ENCODE results near the gene LYZL1.

DNA sequence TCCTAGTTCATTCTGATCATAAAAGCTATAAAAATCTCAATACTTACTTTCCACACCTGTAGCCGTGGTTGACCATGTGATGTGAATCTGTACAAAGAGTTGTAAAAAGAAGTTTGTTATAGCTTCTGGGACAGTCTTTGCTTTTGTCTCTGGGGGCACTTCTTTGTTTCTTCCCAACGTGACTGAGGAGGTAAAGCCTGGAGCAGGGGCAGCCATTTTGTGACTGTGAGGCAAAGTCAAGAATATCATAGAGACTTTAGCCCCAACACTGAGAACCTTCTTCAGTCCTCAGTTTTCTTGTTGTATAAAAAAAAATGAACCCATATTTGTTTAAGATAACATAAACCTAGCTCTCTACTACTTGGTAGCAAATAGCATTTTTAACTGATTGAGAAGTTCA is 29.4 kb upstream of the LYZL1 start:
- TF ChIP-seq, protein P1, sequence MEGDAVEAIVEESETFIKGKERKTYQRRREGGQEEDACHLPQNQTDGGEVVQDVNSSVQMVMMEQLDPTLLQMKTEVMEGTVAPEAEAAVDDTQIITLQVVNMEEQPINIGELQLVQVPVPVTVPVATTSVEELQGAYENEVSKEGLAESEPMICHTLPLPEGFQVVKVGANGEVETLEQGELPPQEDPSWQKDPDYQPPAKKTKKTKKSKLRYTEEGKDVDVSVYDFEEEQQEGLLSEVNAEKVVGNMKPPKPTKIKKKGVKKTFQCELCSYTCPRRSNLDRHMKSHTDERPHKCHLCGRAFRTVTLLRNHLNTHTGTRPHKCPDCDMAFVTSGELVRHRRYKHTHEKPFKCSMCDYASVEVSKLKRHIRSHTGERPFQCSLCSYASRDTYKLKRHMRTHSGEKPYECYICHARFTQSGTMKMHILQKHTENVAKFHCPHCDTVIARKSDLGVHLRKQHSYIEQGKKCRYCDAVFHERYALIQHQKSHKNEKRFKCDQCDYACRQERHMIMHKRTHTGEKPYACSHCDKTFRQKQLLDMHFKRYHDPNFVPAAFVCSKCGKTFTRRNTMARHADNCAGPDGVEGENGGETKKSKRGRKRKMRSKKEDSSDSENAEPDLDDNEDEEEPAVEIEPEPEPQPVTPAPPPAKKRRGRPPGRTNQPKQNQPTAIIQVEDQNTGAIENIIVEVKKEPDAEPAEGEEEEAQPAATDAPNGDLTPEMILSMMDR (conservative IDR thresholded peaks at IDR 0.05; ENCODE audit: low read length): no peak
- TF ChIP-seq EZH2phosphoT487 (IDR thresholded peaks at IDR 0.05; ENCODE audit: borderline replicate concordance): no peak

Measured in Loucy (cell line).